Osteoblast (primary cell): ENCODE results near the gene SLN. TPM values are rescaled to one million over a fixed set of nuclear protein-coding genes. Genes with fewer than 3 reads are reported as not detected.

Source experiments
- DNase-seq: peaks from one replicate; pipeline ENCODE4 v3.0.0; 2011; ENCODE audit warnings: low spot score, mixed read lengths; ENCODE audit not compliant: insufficient read length; ENCODE audit errors: missing footprints
- H2AFZ ChIP-seq: 2 replicates; pipeline ENCODE4 v1.6.0; 2011; ENCODE audit warnings: mild to moderate bottlenecking, low read length
- H3K27ac ChIP-seq: 2 replicates; pipeline ENCODE4 v1.5.1; 2011; ENCODE audit warnings: mild to moderate bottlenecking, low read depth, low read length, moderate library complexity
- H3K27me3 ChIP-seq: 2 replicates; pipeline ENCODE4 v1.6.0; 2012; ENCODE audit warnings: mild to moderate bottlenecking, control low read depth, inconsistent platforms, low read length, moderate library complexity; ENCODE audit not compliant: insufficient read depth
- H3K36me3 ChIP-seq: 2 replicates; pipeline ENCODE4 v1.5.1; 2011; ENCODE audit warnings: mild to moderate bottlenecking, low read length, control low read depth, moderate library complexity; ENCODE audit not compliant: insufficient read depth
- H3K4me1 ChIP-seq: 2 replicates; pipeline ENCODE4 v1.5.1; 2011; ENCODE audit warnings: mild to moderate bottlenecking, low read length, control low read depth, moderate library complexity; ENCODE audit not compliant: insufficient read depth
- H3K4me2 ChIP-seq: 2 replicates; pipeline ENCODE4 v1.6.0; 2011; ENCODE audit warnings: mild to moderate bottlenecking, low read length; ENCODE audit not compliant: insufficient read depth
- H3K4me3 ChIP-seq: fragments of 200-600 bp; sonication (generic); 3 replicates; pipeline ENCODE4 v1.5.1; 2012; ENCODE audit warnings: mild to moderate bottlenecking, low read length, inconsistent platforms; ENCODE audit not compliant: insufficient read depth
- H3K79me2 ChIP-seq: 2 replicates; pipeline ENCODE4 v1.6.0; 2012; ENCODE audit warnings: mild to moderate bottlenecking, low read length, control low read depth, inconsistent platforms; ENCODE audit not compliant: insufficient read depth
- H3K9me3 ChIP-seq: 2 replicates; pipeline ENCODE4 v1.5.1; 2011; ENCODE audit warnings: low read depth, low read length, control low read depth
- H4K20me1 ChIP-seq: 2 replicates; pipeline ENCODE4 v1.6.0; 2012; ENCODE audit warnings: mild to moderate bottlenecking, low read length, control low read depth; ENCODE audit not compliant: insufficient read depth
- total RNA-seq: library from RNA; depleted of rRNA; stranded (reverse); fragments of >200 nt; gene quantifications from 2 replicates; pipeline ENCODE4 v1.2.3, GENCODE V29; 2012
- TF ChIP-seq, protein P1 (sequence below): IDR thresholded peaks from 2 replicates; pipeline ENCODE4 v1.5.1; 2011; ENCODE audit warnings: mild to moderate bottlenecking, low read depth, low read length, moderate library complexity; ENCODE audit errors: extremely low read depth

SLN gene
- total RNA-seq, 1 donor = not detected

DNA sequence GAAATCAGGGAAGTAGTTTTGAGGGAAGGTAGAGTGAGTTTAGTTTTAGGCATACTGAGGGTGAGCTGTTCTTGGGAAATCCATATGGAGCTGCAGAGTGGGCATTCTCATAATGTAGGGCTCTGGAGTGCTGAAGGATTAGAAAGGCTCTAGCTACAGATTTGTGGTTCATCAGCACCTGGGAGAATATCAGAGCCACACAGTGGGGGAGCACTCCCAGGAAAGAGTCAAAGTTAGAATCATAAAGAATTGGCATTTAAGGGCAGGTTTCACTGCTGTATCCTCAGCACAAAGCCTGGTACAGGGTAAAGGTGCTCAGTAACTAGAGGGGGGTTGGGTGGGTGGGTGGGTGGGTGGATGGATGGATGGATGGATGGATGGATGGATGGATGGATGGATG is 52.5 kb downstream of the SLN start:
- Histone ChIP-seq H3K9me3 (no peaks in the 10 kb centered on the region), H3K4me2 (no peak overlapping the region), H2AFZ (no peak overlapping the region), H3K36me3 (no peaks in the 10 kb centered on the region), H3K4me1 (no peaks in the 10 kb centered on the region), H3K27me3 (peaks cover 7% of the 10 kb centered on the region), H3K79me2 (no peaks in the 10 kb centered on the region), H3K27ac (no peak overlapping the region), H4K20me1 (no peaks in the 10 kb centered on the region), H3K4me3 (no peak overlapping the region)
- no peak for DNase-seq
- TF ChIP-seq, protein P1, sequence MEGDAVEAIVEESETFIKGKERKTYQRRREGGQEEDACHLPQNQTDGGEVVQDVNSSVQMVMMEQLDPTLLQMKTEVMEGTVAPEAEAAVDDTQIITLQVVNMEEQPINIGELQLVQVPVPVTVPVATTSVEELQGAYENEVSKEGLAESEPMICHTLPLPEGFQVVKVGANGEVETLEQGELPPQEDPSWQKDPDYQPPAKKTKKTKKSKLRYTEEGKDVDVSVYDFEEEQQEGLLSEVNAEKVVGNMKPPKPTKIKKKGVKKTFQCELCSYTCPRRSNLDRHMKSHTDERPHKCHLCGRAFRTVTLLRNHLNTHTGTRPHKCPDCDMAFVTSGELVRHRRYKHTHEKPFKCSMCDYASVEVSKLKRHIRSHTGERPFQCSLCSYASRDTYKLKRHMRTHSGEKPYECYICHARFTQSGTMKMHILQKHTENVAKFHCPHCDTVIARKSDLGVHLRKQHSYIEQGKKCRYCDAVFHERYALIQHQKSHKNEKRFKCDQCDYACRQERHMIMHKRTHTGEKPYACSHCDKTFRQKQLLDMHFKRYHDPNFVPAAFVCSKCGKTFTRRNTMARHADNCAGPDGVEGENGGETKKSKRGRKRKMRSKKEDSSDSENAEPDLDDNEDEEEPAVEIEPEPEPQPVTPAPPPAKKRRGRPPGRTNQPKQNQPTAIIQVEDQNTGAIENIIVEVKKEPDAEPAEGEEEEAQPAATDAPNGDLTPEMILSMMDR = no peak

Other genes with a start within 250 kb of the SLN start
- 6.2 and 7.7 TPM in 2 replicates for gene ALKBH8, start 146.3 kb downstream of the SLN start, total RNA-seq
- under 0.01 TPM in 2 replicates for gene ELMOD1, start 120.9 kb downstream of the SLN start, total RNA-seq
- gene SLC35F2, start 146.7 kb upstream of the SLN start, total RNA-seq = 5.4 and 6.2 TPM in 2 replicates
- not detected in 2 replicates for gene RAB39A, start 216.4 kb upstream of the SLN start, total RNA-seq